SK-N-SH (cell line): ENCODE results near the gene TYW1B.
"Not testable (repeated sequence)": the region's sequence is repeated elsewhere in the genome, so short reads cannot be mapped to it uniquely, and the experiment has no call there.

Experiments used
- CTCF ChIP-seq: fragments of 200-600 bp; sonication (generic); IDR thresholded peaks from 2 replicates; pipeline ENCODE4 v1.6.1; 2017; ENCODE audit warnings: antibody characterized with exemption, mild to moderate bottlenecking, moderate library complexity
- EP300 ChIP-seq, 2 experiments: IDR thresholded peaks; 2 replicates each; pipeline versions ENCODE4 v1.4.0 to v1.6.1; 2012; ENCODE audit warnings: borderline replicate concordance in 1 of 2, low read depth in 1 of 2, low read length in 1 of 2
- JUND ChIP-seq: IDR thresholded peaks from 2 replicates; pipeline ENCODE4 v1.4.0; 2012
- NFIC ChIP-seq: IDR thresholded peaks from 2 replicates; pipeline ENCODE4 v1.4.0; 2012; ENCODE audit warnings: borderline replicate concordance
- NRF1 ChIP-seq: IDR thresholded peaks from 2 replicates; pipeline ENCODE4 v1.6.1; 2012; ENCODE audit warnings: low read depth, mild to moderate bottlenecking, low read length
- POLR2AphosphoS5 ChIP-seq: IDR thresholded peaks from 2 replicates; pipeline ENCODE4 v1.6.1; 2012; ENCODE audit warnings: low read depth, low read length
- RAD21 ChIP-seq: IDR thresholded peaks from 2 replicates; pipeline ENCODE4 v1.6.1; 2012; ENCODE audit warnings: mild to moderate bottlenecking, low read length
- RCOR1 ChIP-seq: fragments of 150-350 bp; IDR thresholded peaks from 2 replicates; pipeline ENCODE4 v1.6.1; 2017; ENCODE audit warnings: antibody characterized with exemption, low read length
- SIN3A ChIP-seq: IDR thresholded peaks from 2 replicates; pipeline ENCODE4 v1.6.1; 2012; ENCODE audit warnings: low read depth, mild to moderate bottlenecking, low read length, moderate library complexity, borderline replicate concordance
- SMC3 ChIP-seq: IDR thresholded peaks from 2 replicates; pipeline ENCODE4 v1.6.1; 2012; ENCODE audit warnings: low read depth, low read length, improper control_type of control experiment
- TAF1 ChIP-seq: IDR thresholded peaks from 2 replicates; pipeline ENCODE4 v1.6.1; 2012; ENCODE audit warnings: low read depth, mild to moderate bottlenecking, low read length, moderate library complexity, borderline replicate concordance
- YY1 ChIP-seq: IDR thresholded peaks from 2 replicates; pipeline ENCODE4 v1.4.0; 2012; ENCODE audit warnings: low read depth, mild to moderate bottlenecking
- TF ChIP-seq, protein P1 (sequence below): IDR thresholded peaks from 2 replicates; pipeline ENCODE4 v1.4.0; 2012; ENCODE audit warnings: low read depth, borderline replicate concordance

DNA sequence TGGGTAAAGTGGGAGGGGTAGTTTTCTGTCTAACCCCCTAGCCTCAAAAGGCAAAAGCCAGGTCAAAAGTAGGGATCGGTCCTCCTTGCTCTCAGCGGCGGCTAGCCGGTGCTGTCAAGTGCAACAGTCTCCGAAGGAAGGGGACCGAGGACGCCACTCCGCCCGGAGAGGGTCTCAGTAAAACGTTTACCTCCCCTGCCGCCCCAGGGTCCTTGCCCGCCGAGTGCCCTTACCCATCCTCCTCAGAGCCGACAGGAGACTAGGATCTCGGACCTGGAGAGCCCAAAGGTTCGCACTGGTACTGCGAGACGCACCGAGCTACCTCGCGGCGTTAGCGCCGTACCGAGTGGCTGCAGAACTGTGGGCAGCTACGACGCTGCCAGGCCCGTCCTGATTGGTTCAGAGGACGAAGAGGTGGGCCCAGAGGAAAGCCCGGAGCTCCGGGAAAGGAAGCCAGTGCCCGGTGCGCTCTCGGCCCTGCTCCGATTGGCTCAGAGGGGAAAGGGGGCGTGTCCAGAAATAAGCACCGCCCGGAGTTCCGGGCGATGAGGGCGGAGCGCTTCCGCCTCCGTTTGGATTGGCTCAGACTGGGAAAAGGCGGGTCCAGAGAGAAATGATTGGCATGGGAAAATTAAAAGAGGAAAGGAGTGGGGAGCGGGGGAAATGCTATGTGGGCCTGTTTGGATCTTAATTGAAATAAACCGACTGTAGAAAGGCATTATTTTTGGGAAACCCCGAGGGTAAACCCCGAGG lies at the start of gene TYW1B:
- not testable (repeated sequence) for TF ChIP-seq SMC3; CTCF; JUND; RAD21; EP300 (IDR thresholded peaks at IDR 0.05; ENCODE audit: borderline replicate concordance in 1 of 2, low read depth in 1 of 2, low read length in 1 of 2); NFIC; RCOR1; YY1
- TF ChIP-seq POLR2AphosphoS5 (peak; percentile 89), NRF1 (peak; percentile 30; the same call in 1 of the 2 replicates), SIN3A (peak; percentile 58; the same call in 1 of the 2 replicates), TAF1 (peak; percentile 86)
- TF ChIP-seq, protein P1, sequence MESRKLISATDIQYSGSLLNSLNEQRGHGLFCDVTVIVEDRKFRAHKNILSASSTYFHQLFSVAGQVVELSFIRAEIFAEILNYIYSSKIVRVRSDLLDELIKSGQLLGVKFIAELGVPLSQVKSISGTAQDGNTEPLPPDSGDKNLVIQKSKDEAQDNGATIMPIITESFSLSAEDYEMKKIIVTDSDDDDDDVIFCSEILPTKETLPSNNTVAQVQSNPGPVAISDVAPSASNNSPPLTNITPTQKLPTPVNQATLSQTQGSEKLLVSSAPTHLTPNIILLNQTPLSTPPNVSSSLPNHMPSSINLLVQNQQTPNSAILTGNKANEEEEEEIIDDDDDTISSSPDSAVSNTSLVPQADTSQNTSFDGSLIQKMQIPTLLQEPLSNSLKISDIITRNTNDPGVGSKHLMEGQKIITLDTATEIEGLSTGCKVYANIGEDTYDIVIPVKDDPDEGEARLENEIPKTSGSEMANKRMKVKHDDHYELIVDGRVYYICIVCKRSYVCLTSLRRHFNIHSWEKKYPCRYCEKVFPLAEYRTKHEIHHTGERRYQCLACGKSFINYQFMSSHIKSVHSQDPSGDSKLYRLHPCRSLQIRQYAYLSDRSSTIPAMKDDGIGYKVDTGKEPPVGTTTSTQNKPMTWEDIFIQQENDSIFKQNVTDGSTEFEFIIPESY: not testable (repeated sequence)
